AG04450 (cell line): ENCODE data around the gene STK31. TPM values are rescaled to one million over a fixed set of nuclear protein-coding genes. Genes with fewer than 3 reads are reported as not detected.

Experiments used
- polyA plus RNA-seq: library from polyadenylated mRNA; depleted of rRNA; stranded (reverse); fragments of >200 nt; gene quantifications from 2 replicates; pipeline ENCODE4 v1.2.3, GENCODE V29; 2011; rRNA removed

Gene STK31
- polyA plus RNA-seq, 1 experiment, result 0.09 TPM

Other genes with a start within 250 kb of the STK31 start
- 78.5 and 98.2 TPM in 2 replicates for gene IGF2BP3, start 239.7 kb upstream of the STK31 start, polyA plus RNA-seq
- gene TRA2A, start 178.2 kb upstream of the STK31 start, polyA plus RNA-seq, result 64.6 and 78.8 TPM in 2 replicates
- 5.7 and 7.6 TPM in 2 replicates for gene CCDC126, start 112.8 kb upstream of the STK31 start, polyA plus RNA-seq
- 3.1 and 3.5 TPM in 2 replicates for gene FAM221A, start 30.0 kb upstream of the STK31 start, polyA plus RNA-seq